Kidney (tissue), 14 donors: ENCODE results near the gene SEMA6A. TPM values are rescaled to one million over a fixed set of nuclear protein-coding genes. Genes with fewer than 3 reads are reported as not detected.
A peak's percentile ranks its signal among the peaks of the same experiment; 100 is the strongest.

ENCODE experiments used
- DNase-seq, 5 donors: peaks; one replicate each; pipeline ENCODE4 v3.0.0-alpha.2; 2013 to 2020
- FAIRE-seq: peaks from 2 replicates; lab custom pipeline; 2012; peaks lifted over from hg19 to GRCh38; lab: Jason Lieb, UNC
- H3K27ac ChIP-seq, 2 donors: one replicate each; pipeline ENCODE4 v1.7.0; 2013; ENCODE audit warnings: low read depth in 2 of 2, low read length in 2 of 2, inconsistent platforms in 1 of 2
- H3K27me3 ChIP-seq: one replicate; pipeline ENCODE4 v1.7.1; 2013; ENCODE audit warnings: low read length, inconsistent platforms; ENCODE audit not compliant: control insufficient read depth, insufficient read depth
- H3K36me3 ChIP-seq, 3 donors: one replicate each; pipeline versions ENCODE4 v1.7.0 to v1.7.1; 2013; ENCODE audit warnings: low read length in 3 of 3, control low read depth in 1 of 3, inconsistent platforms in 1 of 3; ENCODE audit not compliant: insufficient read depth in 3 of 3, control insufficient read depth in 2 of 3
- H3K4me1 ChIP-seq, 3 donors: one replicate each; pipeline versions ENCODE4 v1.7.0 to v1.7.1; 2013; ENCODE audit warnings: low read length in 3 of 3, inconsistent platforms in 1 of 3, low read depth in 1 of 3; ENCODE audit not compliant: control insufficient read depth in 2 of 3, insufficient read depth in 2 of 3
- H3K4me3 ChIP-seq, 3 donors: one replicate each; pipeline versions ENCODE4 v1.7.0 to v1.8.1; 2013; ENCODE audit warnings: low read length in 3 of 3, control low read depth in 1 of 3, inconsistent platforms in 1 of 3
- H3K9ac ChIP-seq, 3 donors: one replicate each; pipeline versions ENCODE4 v1.7.0 to v1.7.1; 2013; ENCODE audit warnings: low read length in 3 of 3, control low read depth in 1 of 3, inconsistent platforms in 1 of 3
- H3K9me3 ChIP-seq, 3 donors: one replicate each; pipeline versions ENCODE4 v1.7.0 to v1.7.1; 2013; ENCODE audit warnings: low read length in 3 of 3, control low read depth in 1 of 3, inconsistent platforms in 1 of 3; ENCODE audit not compliant: control insufficient read depth in 2 of 3, insufficient read depth in 1 of 3
- intact Hi-C: fragments of 100-400 bp; cut with DNase I; formaldehyde crosslinking; loops from one replicate; pipeline ENCODE4 v1.11.1; 2022
- polyA plus RNA-seq: library from polyadenylated mRNA; stranded (reverse); fragments of 350-450 nt; fragmentation: Illumina TruSeq; extraction: RNeasy Lipid Tissue Mini Kit (QIAGEN cat#74804); gene quantifications from one replicate; pipeline ENCODE4 v1.2.3, GENCODE V29; 2014; ENCODE audit warnings: low read depth, low replicate concordance; ENCODE audit not compliant: insufficient read depth
- total RNA-seq: library from RNA; stranded (reverse); fragmentation: NEBNext Ultra II Directional; extraction: Animal tissue kit (Norgen Biotek cat#: 25700); gene quantifications from one replicate; pipeline ENCODE4 v1.2.1, GENCODE V29; 2021
- TF ChIP-seq, protein P1 (sequence below): IDR thresholded peaks from 3 replicates; pipeline ENCODE4 v1.5.1; 2012; ENCODE audit warnings: mild to moderate bottlenecking, moderate library complexity, borderline replicate concordance; ENCODE audit not compliant: insufficient read depth; ENCODE audit errors: extremely low read depth
- donor health status: control.
- donor health status: control.
- donor health status: control.
- donor health status: control.
- donor health status: control.
- donor health status: DM: yes; HTN: yes; CAD: no.
- donor health status: Normal renal cell carcinoma (clear cell type).

SEMA6A gene
- total and polyA plus RNA-seq, 2 donors from 2014 or later, result 4.0 to 51.6 TPM

- no peak overlapping the region for H3K9ac ChIP-seq
- intact Hi-C loops, result no loop called here
- no peak for DNase-seq
- H3K27ac ChIP-seq, result no peak overlapping the region
- TF ChIP-seq, protein P1, sequence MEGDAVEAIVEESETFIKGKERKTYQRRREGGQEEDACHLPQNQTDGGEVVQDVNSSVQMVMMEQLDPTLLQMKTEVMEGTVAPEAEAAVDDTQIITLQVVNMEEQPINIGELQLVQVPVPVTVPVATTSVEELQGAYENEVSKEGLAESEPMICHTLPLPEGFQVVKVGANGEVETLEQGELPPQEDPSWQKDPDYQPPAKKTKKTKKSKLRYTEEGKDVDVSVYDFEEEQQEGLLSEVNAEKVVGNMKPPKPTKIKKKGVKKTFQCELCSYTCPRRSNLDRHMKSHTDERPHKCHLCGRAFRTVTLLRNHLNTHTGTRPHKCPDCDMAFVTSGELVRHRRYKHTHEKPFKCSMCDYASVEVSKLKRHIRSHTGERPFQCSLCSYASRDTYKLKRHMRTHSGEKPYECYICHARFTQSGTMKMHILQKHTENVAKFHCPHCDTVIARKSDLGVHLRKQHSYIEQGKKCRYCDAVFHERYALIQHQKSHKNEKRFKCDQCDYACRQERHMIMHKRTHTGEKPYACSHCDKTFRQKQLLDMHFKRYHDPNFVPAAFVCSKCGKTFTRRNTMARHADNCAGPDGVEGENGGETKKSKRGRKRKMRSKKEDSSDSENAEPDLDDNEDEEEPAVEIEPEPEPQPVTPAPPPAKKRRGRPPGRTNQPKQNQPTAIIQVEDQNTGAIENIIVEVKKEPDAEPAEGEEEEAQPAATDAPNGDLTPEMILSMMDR, result no peak
- no peaks in the 10 kb centered on the region for H3K9me3 ChIP-seq
- peaks cover 0 to 3% (median 2%) of the 10 kb centered on the region in 3 donors for H3K4me1 ChIP-seq
- no peaks in the 10 kb centered on the region for H3K27me3 ChIP-seq
- FAIRE-seq, result no peak
- no peaks in the 10 kb centered on the region for H3K36me3 ChIP-seq
- H3K4me3 ChIP-seq, result no peak overlapping the region
Observed at GRCh38 chr5:116579144-116579543, 4.5 kb upstream of the SEMA6A start.

DNA sequence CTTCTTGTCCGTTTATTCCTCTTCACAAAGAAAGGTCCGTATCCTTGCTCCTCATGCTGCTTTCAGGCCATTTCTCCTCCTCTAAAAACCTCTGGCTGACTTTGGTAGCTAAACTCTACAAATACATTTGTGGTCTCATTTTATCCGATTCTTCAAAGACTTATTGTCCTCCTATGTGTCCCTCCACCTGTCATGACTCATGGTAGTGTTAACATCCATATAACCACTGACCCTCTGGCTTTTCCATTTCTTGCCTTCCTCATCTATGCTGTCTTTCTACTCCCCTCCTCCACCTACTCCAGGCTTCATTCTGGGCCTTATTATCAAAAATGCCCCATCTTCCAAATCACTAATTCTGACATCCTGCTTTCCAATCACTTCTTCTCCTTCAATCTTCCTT, 4.1 kb upstream of the SEMA6A start:
- DNase-seq, result no peak
- intact Hi-C loops, result no loop called here
- FAIRE-seq, result no peak

DNA sequence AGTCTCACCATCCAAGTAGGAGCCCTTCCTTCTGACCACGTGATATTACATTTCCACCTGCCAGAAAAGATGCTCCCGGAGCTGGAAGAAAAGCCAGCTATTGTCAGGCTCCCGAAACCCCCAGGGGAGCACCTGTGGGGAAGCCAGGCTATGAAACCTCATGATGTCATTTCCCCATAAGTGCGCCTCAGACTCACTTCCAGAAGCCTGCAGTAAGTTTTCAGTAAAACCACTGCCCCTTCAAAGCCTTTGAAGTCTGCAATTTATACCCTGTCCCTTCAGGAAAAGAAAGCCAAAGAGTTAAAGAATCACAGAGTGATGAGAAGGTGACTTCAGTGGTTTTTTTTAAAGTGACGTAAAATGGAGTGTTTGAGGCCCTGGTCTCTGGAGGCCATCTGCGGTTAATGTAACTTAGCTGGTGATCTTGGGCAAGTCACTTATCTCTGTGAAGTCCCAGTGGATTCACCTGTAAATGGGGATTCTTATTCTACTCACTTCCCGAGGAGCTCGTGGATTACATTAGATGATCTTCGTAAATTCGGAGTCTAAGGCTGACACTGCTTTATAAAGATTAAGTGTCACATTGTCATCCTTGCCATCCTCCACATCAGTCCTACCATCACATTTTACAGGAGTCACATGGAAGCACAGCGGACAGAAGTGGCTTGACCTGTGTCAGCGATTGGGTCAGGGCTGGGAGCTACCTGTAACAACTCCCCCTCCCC, 2.6 kb upstream of the SEMA6A start:
- no peak overlapping the region for H3K27ac ChIP-seq
- H3K36me3 ChIP-seq, result no peaks in the 10 kb centered on the region
- H3K4me3 ChIP-seq, result no peak overlapping the region
- intact Hi-C loops, result no loop called here
- peaks cover 0 to 10% (median 0%) of the 10 kb centered on the region in 3 donors for H3K4me1 ChIP-seq
- FAIRE-seq (no peak), DNase-seq (peak in 1 of 5 donors; percentile 24)
- H3K9me3 ChIP-seq, result no peaks in the 10 kb centered on the region
- TF ChIP-seq, protein P1, result no peak
- H3K9ac ChIP-seq, result no peak overlapping the region
- no peaks in the 10 kb centered on the region for H3K27me3 ChIP-seq

More for the DNA sequence above, 4.1 kb upstream of the SEMA6A start:
- H3K27me3 ChIP-seq, result no peaks in the 10 kb centered on the region
- no peak overlapping the region for H3K4me3 ChIP-seq
- TF ChIP-seq, protein P1, result no peak
- no peaks in the 10 kb centered on the region for H3K36me3 ChIP-seq
- H3K9ac ChIP-seq, result no peak overlapping the region
- H3K27ac ChIP-seq, result no peak overlapping the region
- peaks cover 0 to 4% (median 2%) of the 10 kb centered on the region in 3 donors for H3K4me1 ChIP-seq
- no peaks in the 10 kb centered on the region for H3K9me3 ChIP-seq
